Amniotic stem cell (primary cell): ENCODE data around the gene MROH9.

Experiments used
- DNase-seq: peaks from one replicate; lab custom pipeline; 2025; lab: John Stamatoyannopoulos, UW

MROH9 gene

GRCh38 chr1:170970256-170970655, 34.9 kb downstream of the MROH9 start:
- DNase-seq, result no peak

GRCh38 chr1:170978371-170978910, 43.1 kb downstream of the MROH9 start:
- no peak for DNase-seq

- DNase-seq, result no peak
These were observed 50.1 kb downstream of the MROH9 start for GRCh38 chr1:170985406-170985805.

- DNase-seq, result no peak
These were observed 51.6 kb downstream of the MROH9 start for GRCh38 chr1:170986901-170987300.

- no peak for DNase-seq
These were observed 52.1 kb downstream of the MROH9 start for GRCh38 chr1:170987424-170987823.

GRCh38 chr1:170993151-170993550, 57.8 kb downstream of the MROH9 start:
- DNase-seq, result no peak

- no peak for DNase-seq
These were observed 58.4 kb downstream of the MROH9 start for GRCh38 chr1:170993717-170994116.

- DNase-seq, result no peak
These were observed 79.5 kb downstream of the MROH9 start for GRCh38 chr1:171014880-171015279.

- no peak for DNase-seq
These were observed 82.1 kb downstream of the MROH9 start for GRCh38 chr1:171017426-171017825.

GRCh38 chr1:171019971-171020370, 84.6 kb downstream of the MROH9 start:
- DNase-seq, result no peak

GRCh38 chr1:171032822-171033702, 97.7 kb downstream of the MROH9 start:
- no peak for DNase-seq

GRCh38 chr1:171037626-171038025, 102.3 kb downstream of the MROH9 start:
- DNase-seq, result no peak

- no peak for DNase-seq
These were observed 103.0 kb downstream of the MROH9 start for GRCh38 chr1:171038284-171038683.

- DNase-seq, result no peak
These were observed 112.7 kb downstream of the MROH9 start for GRCh38 chr1:171048014-171048413.

- DNase-seq, result no peak
These were observed 117.6 kb downstream of the MROH9 start for GRCh38 chr1:171052977-171053376.

- no peak for DNase-seq
These were observed 120.8 kb downstream of the MROH9 start for GRCh38 chr1:171055966-171056643.

- no peak for DNase-seq
These were observed 126.2 kb downstream of the MROH9 start for GRCh38 chr1:171061425-171062143.

- DNase-seq, result no peak
These were observed 127.6 kb downstream of the MROH9 start for GRCh38 chr1:171062902-171063301.

- no peak for DNase-seq
These were observed 139.7 kb downstream of the MROH9 start for GRCh38 chr1:171075041-171075440.

- DNase-seq, result peak; percentile 24
These were observed 146.0 kb downstream of the MROH9 start for GRCh38 chr1:171081314-171081753.

GRCh38 chr1:171081763-171082201, 146.4 kb downstream of the MROH9 start:
- DNase-seq, result no peak

GRCh38 chr1:171082606-171083005, 147.3 kb downstream of the MROH9 start:
- DNase-seq, result no peak
